ENCODE measurements around the gene RAB36.
"Not testable (repeated sequence)": the region's sequence is repeated elsewhere in the genome, so short reads cannot be mapped to it uniquely, and the experiment has no call there.

Gene RAB36

GRCh38 chr22:23132376-23133091 is 12.7 kb upstream of the RAB36 start:
- in situ Hi-C loops (cut with HindIII; ENCODE audit: low sequenced_read_pairs): no loop called here

DNA sequence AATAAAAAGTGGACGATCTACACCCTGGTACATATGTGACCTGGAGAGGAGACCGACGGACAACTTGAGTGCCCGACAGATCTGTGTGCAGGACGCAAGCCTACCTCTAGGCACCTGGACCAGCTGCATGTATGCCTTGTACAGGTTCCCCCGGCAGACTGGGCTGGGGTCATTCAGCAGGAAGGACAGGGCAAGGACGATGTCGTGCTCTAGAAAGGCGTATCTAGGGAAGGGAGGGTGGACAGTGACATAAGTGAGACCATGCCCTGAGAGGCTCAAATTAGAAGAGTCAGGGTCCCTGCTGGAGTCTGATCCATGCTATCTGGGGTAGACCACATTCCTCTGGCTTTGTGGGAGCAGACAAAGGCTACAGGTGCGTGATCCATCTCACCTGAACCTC is 11.4 kb upstream of the RAB36 start:
- in situ Hi-C loops (cut with HindIII; ENCODE audit: low sequenced_read_pairs): no loop called here

DNA sequence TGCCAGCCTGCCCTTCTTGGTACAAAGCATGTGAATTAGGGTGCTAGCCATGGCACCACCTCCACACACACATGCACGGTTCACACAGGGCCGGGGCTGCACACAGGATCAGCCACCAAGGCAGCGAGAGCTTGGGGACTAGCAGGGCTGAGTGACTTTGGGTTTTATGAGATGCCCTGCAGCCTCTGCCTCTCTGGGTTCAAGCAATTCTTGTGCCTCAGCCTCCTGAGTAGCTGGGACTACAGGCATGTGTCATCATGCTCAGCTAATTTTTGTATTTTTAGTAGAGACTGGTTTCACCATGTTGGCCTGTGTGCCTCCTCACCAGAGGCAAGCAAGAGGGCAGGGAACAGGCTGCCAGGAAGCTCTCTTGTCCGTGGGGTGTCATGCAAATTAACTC is 8.3 kb upstream of the RAB36 start:
- in situ Hi-C loops (cut with HindIII; ENCODE audit: low sequenced_read_pairs): not testable (repeated sequence)

- in situ Hi-C loops (cut with HindIII; ENCODE audit: low sequenced_read_pairs): no loop called here
Observed at GRCh38 chr22:23137468-23137867, 7.8 kb upstream of the RAB36 start.

GRCh38 chr22:23137905-23138561 is 7.2 kb upstream of the RAB36 start:
- in situ Hi-C loops (cut with HindIII; ENCODE audit: low sequenced_read_pairs): no loop called here

DNA sequence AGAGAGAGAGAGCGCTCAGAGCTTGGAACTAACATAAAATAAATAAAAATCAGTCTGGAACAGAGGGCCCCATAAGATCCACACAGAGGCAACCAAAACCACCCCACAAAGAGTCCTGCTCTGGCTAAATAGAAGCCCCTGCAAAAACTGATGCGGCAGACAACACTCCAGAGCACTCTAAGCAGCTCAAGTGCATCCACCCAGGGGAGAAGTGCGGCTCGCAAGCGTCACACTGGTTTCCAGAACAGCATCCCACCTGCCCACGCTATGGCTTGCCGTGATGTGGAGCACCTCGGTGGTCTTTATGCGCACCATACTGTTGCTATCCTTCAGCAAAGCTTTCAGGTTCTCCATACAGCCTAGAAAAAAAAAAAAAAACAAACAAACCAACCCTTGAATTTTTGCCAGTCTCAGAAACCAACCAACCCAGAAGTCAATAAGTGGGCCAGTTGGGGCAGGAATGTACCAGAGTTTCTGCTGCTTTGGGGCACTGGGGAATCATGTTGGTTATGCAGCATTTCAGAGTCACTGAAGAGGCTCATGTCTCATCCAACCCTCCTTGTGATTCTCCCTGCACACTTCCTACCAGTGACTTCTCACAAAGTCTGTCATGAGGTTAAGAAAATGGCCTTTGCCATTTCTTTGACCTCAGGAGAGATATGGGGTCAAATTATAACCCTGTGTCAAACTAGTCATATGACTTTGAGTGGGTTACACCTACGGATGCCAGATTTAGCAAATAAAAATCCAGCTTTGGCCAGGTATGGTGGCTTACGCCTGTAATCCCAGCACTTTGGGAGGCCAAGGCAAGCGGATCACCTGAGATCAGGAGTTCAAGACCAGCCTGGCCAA is 6.5 kb upstream of the RAB36 start:
- in situ Hi-C loops (cut with HindIII; ENCODE audit: low sequenced_read_pairs): no loop called here

GRCh38 chr22:23140385-23140784 is 4.9 kb upstream of the RAB36 start:
- in situ Hi-C loops (cut with HindIII; ENCODE audit: low sequenced_read_pairs): no loop called here

DNA sequence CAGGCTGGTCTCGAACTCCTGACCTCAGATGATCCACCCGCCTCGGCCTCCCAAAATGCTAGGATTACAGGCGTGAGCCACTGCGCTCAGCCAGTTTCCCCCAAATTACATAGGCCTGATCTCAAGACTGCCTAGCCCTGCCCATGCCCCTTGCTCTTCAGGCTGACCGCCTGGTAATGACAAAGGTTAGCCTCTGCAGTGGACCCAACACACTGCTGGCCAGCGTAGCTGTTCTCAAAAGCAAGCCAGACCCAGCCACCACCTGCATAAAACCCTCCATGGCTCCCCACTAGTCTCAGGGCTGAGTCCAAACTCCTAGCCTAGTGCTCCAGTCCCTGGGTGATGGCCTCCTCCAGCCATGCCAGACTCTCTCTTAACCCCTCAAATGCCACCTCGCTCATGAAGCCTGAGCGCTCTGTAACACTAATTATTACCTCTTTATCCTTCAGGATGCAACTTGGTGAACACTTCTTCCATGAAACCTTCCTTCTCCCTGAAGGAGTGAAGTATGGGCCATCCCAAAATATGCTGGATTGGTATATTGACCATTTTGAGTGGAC is 2.7 kb upstream of the RAB36 start:
- in situ Hi-C loops (cut with HindIII; ENCODE audit: low sequenced_read_pairs): no loop called here

DNA sequence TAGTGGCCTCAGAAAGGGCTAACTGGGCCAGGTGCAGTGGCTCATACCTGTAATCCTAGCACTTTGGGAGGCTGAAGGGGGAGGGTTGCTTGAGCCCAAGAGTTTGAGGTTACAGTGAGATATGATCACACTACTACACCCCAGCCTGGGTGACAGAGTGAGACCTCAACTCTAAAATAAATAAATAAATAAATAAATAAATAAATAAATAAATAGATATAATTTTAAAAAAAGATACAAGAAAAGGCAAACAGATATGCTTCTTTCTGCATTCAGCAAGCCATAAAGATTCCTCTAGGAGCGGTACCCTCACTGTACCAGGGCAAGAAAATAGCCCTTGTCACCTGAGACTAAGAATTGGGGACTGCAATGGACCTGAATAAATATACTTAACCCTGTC is 2.2 kb upstream of the RAB36 start:
- in situ Hi-C loops (cut with HindIII; ENCODE audit: low sequenced_read_pairs): no loop called here

DNA sequence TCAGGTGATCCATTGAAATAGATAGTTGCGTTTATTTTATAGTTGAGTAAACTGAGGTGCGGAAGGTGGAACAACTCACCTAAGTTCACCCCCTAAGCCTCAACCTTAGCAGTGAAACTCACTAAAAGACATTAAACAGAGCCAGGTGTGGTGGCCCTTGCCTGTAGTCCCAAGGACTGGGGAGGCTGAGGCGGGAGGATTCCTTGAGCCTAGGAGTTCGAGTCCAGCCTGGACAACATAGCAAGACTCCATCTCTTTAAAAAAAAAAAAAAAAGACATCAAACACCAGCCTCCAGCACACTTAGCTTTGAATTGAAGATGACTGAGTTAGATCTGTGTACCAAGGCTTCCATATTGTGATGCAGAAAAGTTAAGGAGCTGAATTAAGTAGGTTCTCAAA is 845 bp upstream of the RAB36 start:
- in situ Hi-C loops (cut with HindIII; ENCODE audit: low sequenced_read_pairs): no loop called here

DNA sequence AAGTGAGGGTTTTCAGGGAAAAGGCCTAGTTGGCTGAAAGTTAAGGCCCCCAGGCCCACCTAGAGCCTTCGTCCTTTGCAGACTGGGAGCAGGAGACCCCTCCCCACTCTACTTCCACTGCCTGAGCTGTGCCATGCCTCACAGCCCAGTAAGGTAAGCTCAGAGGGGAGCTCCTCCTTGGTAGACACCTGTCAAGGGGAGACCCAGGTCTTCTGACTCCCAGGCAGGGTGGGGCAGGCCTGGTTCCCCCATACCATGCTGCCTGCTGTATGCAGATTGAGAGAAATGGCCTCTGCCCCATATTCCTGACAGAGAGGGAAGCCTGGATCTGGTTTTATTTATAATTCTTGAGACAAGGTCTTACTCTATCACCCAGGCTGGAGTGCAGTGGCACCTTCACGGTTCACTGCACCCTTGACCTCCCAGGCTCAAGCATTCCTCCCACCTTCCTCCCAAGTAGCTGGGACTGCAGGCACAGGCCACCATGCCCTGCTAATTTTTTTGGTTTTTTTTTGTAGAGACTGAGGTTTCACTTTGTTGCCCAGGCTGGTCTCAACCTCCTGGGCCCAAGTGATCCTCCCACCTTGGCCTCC is 697 bp downstream of the RAB36 start:
- in situ Hi-C loops (cut with HindIII; ENCODE audit: low sequenced_read_pairs): no loop called here

DNA sequence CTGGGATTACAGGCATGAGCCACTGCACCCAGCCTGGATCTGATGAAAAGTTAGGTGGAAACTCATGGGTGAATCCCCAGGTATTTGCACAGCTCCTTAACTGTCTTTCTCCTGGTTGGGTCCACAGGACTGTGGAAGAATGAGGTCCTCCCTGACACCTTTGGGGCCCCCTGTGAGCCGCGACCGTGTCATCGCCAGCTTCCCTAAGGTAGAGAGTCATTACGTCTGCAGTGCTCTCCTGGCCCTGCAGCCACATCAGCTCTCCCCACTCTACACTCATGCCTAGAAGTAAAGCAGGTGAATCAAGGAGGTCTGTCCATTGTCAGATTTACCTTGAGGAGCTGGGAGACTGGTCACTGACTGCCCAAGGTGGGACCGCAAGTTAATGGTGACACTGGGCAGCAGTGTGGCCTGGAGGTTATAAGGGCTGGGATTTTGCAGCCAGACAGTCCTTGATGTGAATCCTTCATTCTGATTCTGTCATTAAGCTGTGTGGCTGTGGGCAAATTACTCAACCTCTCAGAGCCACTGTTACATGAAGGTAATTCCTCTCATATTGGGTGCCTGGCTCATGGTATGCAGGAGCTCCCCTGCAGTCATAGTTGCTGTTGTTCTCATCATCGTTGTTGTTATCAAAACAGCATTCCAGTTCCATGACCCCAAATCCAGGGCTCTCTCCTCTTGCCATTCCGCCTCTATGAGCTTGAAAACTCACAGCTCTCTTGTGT is 1.4 kb downstream of the RAB36 start:
- in situ Hi-C loops (cut with HindIII; ENCODE audit: low sequenced_read_pairs): no loop called here

DNA sequence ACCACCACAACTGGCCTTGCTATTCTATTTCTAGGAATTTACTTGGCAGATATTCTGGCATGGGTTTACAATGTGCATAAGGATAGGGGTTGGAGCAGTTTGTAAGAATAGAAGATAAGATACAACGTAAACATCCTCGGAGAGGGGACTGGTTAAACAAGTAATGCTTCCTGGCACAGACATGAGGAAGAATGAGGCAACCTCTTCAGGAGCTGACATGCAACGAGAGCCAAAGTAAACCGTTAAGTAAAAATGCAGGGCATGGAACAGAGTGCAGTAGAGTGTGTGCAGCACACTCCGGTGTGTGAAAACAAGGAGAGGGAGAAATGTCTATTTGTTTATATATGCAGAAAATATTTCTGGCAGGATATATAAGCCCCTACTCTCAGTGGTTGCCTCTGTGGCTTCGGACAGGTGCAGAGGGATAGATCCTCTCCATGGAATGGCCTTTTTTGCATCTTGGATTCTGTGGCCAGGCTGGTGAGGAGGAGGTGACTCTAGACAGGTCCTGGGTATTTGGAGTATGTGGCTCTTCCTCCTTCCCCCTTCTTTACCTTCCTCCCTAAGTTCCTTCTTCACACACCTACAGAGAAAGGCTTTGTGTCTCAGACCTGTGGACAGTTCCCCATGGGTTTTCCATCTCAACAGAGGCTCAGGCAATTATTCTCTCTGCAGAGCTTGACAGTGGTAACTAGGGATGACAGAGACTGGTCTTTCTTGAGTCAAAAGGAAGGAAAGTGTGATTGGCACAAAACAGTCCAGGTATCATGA is 2.5 kb downstream of the RAB36 start:
- in situ Hi-C loops (cut with HindIII; ENCODE audit: low sequenced_read_pairs): no loop called here

- in situ Hi-C loops (cut with HindIII; ENCODE audit: low sequenced_read_pairs): no loop called here
Observed at GRCh38 chr22:23149743-23150238, 4.5 kb downstream of the RAB36 start.

- in situ Hi-C loops (cut with HindIII; ENCODE audit: low sequenced_read_pairs): no loop called here
Observed at GRCh38 chr22:23150762-23151161, 5.5 kb downstream of the RAB36 start.

DNA sequence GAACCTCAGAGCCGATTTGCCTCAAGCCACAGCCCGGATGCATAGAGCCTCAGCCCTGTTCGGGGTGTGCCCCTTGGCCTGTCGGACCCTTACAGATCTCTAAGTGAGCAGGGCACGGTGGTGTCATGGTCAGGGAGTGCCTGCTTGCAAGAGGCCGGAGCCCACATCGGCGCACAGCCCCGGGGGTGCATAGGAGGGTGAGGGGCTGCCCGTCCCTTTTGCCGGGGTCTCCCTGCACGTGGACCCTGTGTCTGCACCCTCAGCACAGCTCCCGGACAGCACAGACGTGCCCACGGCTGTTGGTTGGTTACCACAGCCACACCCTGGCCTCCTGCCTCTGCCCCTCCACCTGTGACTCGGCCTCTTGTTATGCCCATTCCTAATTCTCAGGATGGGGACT is 6.5 kb downstream of the RAB36 start:
- in situ Hi-C loops (cut with HindIII; ENCODE audit: low sequenced_read_pairs): no loop called here

- in situ Hi-C loops (cut with HindIII; ENCODE audit: low sequenced_read_pairs): no loop called here
Observed at GRCh38 chr22:23152238-23153114, 7.2 kb downstream of the RAB36 start.

DNA sequence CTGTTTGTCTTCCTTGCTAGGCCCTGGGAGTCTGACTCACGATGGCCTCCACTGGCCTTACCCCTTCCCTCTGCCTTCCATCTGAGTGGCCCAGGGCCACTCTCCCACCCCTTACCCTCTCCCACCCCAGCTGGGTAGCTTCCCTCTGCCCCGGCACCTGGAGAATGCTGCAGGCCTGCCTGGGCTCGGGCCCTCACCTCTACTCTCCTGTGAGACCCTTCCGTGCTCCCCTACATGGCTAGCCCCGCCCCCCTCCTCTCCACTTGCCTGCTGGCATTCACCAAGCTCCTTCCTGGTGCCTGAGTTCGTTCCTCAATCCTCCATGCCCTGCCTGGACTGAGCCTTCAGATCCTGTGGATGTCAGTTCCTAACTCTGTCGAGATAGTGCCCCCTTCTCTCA is 8.7 kb downstream of the RAB36 start:
- in situ Hi-C loops (cut with HindIII; ENCODE audit: low sequenced_read_pairs): no loop called here

- in situ Hi-C loops (cut with HindIII; ENCODE audit: low sequenced_read_pairs): no loop called here
Observed at GRCh38 chr22:23154461-23154860, 9.2 kb downstream of the RAB36 start.
